Colonic mucosa (tissue), 4 donors: Measurements from ENCODE around the gene ARNT2. TPM values are rescaled to one million over a fixed set of nuclear protein-coding genes. Genes with fewer than 3 reads are reported as not detected.
A peak's percentile ranks its signal among the peaks of the same experiment; 100 is the strongest.

ENCODE experiments used
- DNase-seq: peaks from one replicate; pipeline ENCODE4 v3.0.0-alpha.2; 2020
- H3K27ac ChIP-seq: fragments of 200-600 bp; one replicate; pipeline ENCODE4 v1.8.0; 2021
- H3K27me3 ChIP-seq: fragments of 200-600 bp; one replicate; pipeline ENCODE4 v1.8.0; 2021
- H3K36me3 ChIP-seq: fragments of 200-600 bp; one replicate; pipeline ENCODE4 v1.8.0; 2021
- H3K4me1 ChIP-seq: fragments of 200-600 bp; one replicate; pipeline ENCODE4 v1.8.0; 2021; ENCODE audit warnings: mild to moderate bottlenecking
- H3K4me3 ChIP-seq: fragments of 200-600 bp; one replicate; pipeline ENCODE4 v1.8.0; 2021
- H3K9ac ChIP-seq, 2 donors: one replicate each; pipeline ENCODE4 v1.7.0; 2013; ENCODE audit warnings: control low read depth in 2 of 2, low read depth in 2 of 2, low read length in 2 of 2
- H3K9me3 ChIP-seq: fragments of 200-600 bp; one replicate; pipeline ENCODE4 v1.8.0; 2021
- CTCF ChIP-seq: fragments of 200-600 bp; IDR thresholded peaks from one replicate; pipeline ENCODE4 v1.8.0; 2022; ENCODE audit warnings: antibody characterized with exemption, mild to moderate bottlenecking
- intact Hi-C: fragments of 100-400 bp; cut with DNase I; formaldehyde crosslinking; loops from one replicate; pipeline ENCODE4 v1.14.1; 2022
- total RNA-seq, 2 donors: library from RNA; stranded (reverse); fragmentation: NEBNext Ultra II Directional in 1 of 2; extraction: Animal tissue kit (Norgen Biotek cat#: 25700) in 1 of 2; gene quantifications; one replicate each; pipeline ENCODE4 v1.2.1, GENCODE V29; 2021
- donor health status: healthy.
- donor health status: DM: no; HTN: no; CAD: no.
- donor health status: DM: no; HTN: no; CAD: no.

The ARNT2 gene
- total RNA-seq, 2 donors from 2014 or later: 1.6 to 2.7 TPM

- Histone ChIP-seq H3K9ac (no peak overlapping the region), H3K4me3 (no peak overlapping the region), H3K9me3 (no peaks in the 10 kb centered on the region), H3K27me3 (no peaks in the 10 kb centered on the region), H3K4me1 (no peaks in the 10 kb centered on the region), H3K27ac (no peak overlapping the region), H3K36me3 (no peaks in the 10 kb centered on the region)
- DNase-seq: no peak
- TF ChIP-seq CTCF: no peak
- intact Hi-C loops: no loop called here
These were observed 73.9 kb downstream of the ARNT2 start for GRCh38 chr15:80478075-80478474.

- Histone ChIP-seq H3K27ac (no peak overlapping the region), H3K4me1 (no peaks in the 10 kb centered on the region), H3K9ac (no peak overlapping the region), H3K4me3 (no peak overlapping the region), H3K9me3 (no peaks in the 10 kb centered on the region), H3K36me3 (no peaks in the 10 kb centered on the region), H3K27me3 (no peaks in the 10 kb centered on the region)
- no peak for TF ChIP-seq CTCF
- intact Hi-C loops: no loop called here
- DNase-seq: no peak
These were observed 75.0 kb downstream of the ARNT2 start for GRCh38 chr15:80479191-80479590.

GRCh38 chr15:80480171-80480811, 76.1 kb downstream of the ARNT2 start:
- H3K27ac ChIP-seq: no peak overlapping the region
- H3K4me1 ChIP-seq: no peaks in the 10 kb centered on the region
- H3K27me3 ChIP-seq: no peaks in the 10 kb centered on the region
- intact Hi-C loops: no loop called here
- H3K9ac ChIP-seq: no peak overlapping the region
- no peaks in the 10 kb centered on the region for H3K9me3 ChIP-seq
- H3K36me3 ChIP-seq: no peaks in the 10 kb centered on the region
- TF ChIP-seq CTCF: no peak
- DNase-seq: no peak
- no peak overlapping the region for H3K4me3 ChIP-seq

- no peak overlapping the region for H3K27ac ChIP-seq
- H3K4me1 ChIP-seq: no peaks in the 10 kb centered on the region
These were observed 76.7 kb downstream of the ARNT2 start for GRCh38 chr15:80480909-80481308.

GRCh38 chr15:80482696-80483095, 78.5 kb downstream of the ARNT2 start:
- no peak overlapping the region for H3K4me3 ChIP-seq
- no peaks in the 10 kb centered on the region for H3K9me3 ChIP-seq
- no peaks in the 10 kb centered on the region for H3K36me3 ChIP-seq
- DNase-seq: no peak
- intact Hi-C loops: no loop called here
- no peak overlapping the region for H3K9ac ChIP-seq
- H3K27me3 ChIP-seq: no peaks in the 10 kb centered on the region
- TF ChIP-seq CTCF: no peak
- H3K27ac ChIP-seq: no peak overlapping the region
- H3K4me1 ChIP-seq: no peaks in the 10 kb centered on the region

More at GRCh38 chr15:80480909-80481308, 76.7 kb downstream of the ARNT2 start:
- no peak for TF ChIP-seq CTCF
- Histone ChIP-seq H3K9me3 (no peaks in the 10 kb centered on the region), H3K9ac (no peak overlapping the region), H3K36me3 (no peaks in the 10 kb centered on the region), H3K4me3 (no peak overlapping the region), H3K27me3 (no peaks in the 10 kb centered on the region)
- DNase-seq: peak; percentile 20
- intact Hi-C loops: no loop called here
